Epithelial cell of prostate (primary cell): ENCODE results near the gene PLS3.
A peak's percentile ranks its signal among the peaks of the same experiment; 100 is the strongest.

Experiments used
- DNase-seq: peaks from one replicate; pipeline ENCODE4 v3.0.0-alpha.2; 2011; ENCODE audit warnings: low read depth, low spot score
- H3K27ac ChIP-seq: fragments of 450-650 bp; 2 replicates; pipeline ENCODE4 v1.5.1; 2017; ENCODE audit warnings: mild to moderate bottlenecking

PLS3 gene

DNA sequence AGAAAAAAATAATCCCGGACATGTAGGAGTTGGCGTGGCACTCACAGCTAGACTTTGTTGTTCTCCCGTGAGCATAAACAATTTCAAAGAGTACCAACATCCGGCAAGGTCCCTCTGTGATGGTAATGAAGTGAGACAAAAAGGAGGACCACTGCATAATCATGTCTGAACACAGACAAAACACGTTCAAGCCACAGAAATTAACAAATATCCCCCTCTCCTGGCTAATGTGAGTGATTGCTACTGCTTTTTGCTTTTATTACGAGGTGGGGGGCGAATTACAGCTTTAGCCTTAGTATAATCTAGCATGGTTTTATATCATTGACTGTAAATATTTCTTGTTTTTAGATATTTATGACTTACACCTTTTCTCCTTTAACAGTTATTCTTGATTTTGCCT lies 118.5 kb downstream of the PLS3 start:
- DNase-seq, result no peak

DNA sequence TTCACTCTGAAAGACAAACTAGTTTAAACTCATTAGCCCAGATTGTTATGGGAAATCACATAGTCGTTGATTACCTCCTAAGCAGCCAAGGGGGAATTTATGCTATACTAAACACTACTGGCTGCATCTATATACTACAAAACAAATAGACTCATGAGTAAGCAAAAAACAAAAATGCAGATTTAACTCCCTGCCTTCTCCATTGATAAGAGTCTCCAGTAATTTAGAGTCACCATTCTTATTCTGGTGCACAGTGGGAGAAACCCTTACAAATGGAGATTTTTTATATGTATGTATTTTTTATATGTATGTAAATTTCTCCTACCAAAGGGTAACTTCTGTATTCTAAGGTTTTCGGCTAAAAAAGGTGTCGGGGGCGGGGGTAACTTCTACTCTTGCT lies 126.6 kb downstream of the PLS3 start:
- H3K27ac ChIP-seq, result no peak overlapping the region
- no peak for DNase-seq

More for the DNA sequence above, 118.5 kb downstream of the PLS3 start:
- H3K27ac ChIP-seq, result no peak overlapping the region

DNA sequence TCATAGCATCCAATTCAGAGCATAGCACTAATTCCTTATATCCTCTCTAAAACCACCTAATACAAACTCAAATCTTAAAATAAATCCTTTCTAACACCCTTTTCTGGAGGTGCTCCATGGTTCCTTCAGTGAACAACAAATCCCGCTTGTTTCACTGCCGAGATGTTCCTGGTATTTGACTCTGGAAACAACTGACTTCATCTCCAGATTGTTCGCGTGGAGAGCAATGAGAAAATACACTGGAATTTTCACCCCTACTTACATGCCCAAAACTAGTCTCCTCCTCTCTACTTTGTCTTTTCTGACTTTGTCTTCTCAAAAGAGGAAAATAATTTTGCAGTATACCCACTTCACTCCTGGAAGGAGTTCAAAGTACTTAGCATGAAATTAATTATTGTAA lies 129.0 kb downstream of the PLS3 start:
- DNase-seq, result no peak
- H3K27ac ChIP-seq, result no peak overlapping the region

DNA sequence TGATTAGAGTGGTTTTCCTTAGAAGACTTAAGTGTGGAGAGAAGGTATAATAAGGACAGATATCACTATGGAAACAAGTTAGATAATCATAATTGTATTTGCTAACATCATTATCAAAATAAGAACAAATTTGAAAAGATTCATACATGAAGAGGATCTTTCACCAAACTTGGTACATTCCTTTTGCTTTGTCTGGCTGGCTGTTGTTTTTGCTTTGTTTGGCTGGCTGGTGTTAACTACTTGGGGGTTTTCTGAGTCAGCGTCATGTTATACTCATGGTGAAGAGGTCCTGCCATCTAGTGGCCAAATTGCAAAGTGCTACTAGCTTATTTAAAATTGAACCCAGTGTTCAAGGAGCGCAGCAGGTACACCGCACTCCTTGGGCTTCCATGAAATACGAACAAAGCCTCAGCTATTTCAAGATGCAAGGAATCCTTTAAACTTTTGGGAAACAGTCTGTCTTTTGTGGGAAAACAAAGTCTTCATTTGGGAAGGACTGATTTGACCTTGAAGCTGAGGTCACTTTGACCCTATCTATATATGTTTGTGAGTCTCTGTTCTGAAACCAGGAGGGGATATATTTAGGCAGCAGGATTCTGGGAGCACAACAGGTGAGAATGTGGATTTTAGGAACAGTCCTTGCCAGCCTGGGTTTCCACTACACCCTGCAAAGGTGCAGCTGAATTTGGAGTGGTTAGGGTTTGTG lies 129.7 kb downstream of the PLS3 start:
- peak; percentile 6 for DNase-seq

DNA sequence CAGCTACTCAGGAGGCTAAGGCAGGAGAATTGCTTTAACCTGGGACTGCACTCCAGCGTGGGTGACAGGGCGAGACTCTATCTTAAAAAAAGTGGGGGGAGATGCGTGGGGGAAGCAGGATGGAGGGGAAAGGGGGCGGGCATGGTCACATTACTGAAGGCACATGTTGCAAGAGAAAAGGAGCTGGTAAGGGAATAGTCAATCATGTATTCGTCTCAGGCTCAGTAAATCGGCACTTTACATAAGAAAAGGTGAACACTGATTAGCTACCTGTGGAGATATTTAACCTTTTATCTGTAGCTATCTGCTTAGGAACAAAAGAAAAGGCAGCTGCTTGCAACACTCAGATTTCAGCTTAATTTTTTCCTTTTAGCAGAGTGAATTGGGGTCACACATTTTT lies 132.5 kb downstream of the PLS3 start:
- no peak for DNase-seq
- no peak overlapping the region for H3K27ac ChIP-seq

More for the DNA sequence above, 129.7 kb downstream of the PLS3 start:
- H3K27ac ChIP-seq, result no peak overlapping the region

DNA sequence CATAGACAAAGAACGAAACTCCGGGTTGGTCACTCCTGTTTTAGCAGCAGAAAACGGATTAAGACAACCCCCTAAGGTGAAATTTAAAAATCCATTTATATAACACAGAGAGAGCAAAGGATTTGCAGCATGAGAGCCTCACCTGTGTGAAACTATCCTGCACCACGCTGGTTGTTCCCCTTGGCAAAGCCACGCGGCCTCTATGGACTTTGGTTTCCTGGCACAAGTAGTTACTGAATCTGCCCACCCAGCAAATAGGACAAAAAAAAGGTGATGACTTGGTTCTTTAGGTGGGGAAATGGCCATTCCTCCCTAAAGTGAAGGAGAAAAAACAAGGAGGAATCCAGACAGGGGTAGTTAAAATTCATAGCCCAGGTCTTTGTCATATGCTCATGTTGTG lies 133.1 kb downstream of the PLS3 start:
- DNase-seq, result no peak
- no peak overlapping the region for H3K27ac ChIP-seq

DNA sequence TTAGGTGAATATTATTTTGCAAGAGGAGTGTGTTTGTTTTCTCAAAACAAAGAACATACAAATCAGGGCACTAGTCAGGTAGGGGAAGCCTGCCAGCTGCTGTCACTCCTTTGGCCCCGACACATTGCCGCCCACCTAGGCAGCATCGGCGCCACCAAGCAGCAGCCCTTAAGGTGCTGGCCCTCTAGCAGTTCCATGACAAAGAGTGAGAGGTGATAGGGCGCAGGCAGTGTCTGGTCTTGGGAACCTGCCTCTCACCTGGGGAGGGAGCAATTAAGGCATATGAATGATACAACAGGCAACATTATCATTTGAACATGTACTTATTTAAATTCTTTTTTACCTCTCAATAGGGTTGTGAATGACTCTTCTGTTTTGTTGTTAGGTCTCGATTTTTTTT lies 135.1 kb downstream of the PLS3 start:
- no peak overlapping the region for H3K27ac ChIP-seq
- DNase-seq, result no peak

DNA sequence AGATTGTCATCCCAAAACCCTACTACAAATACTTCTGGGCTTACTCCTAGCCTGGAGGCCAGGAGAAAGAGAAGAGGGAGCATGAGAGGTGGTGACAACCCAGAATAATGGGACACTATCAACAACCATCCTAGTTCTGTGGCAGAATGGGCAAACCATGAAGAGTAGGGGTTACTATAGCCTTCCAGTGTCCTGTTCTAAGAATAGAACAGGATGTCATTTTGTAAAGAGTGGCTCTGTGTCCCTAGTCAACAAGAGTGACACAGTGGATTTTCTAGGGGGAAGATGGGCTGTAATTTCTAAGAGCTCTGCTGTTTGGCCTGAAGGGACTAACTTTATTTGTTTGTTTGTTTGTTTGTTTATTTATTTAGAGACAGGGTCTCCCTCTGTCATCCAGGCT lies 136.0 kb downstream of the PLS3 start:
- no peak for DNase-seq
- no peak overlapping the region for H3K27ac ChIP-seq

DNA sequence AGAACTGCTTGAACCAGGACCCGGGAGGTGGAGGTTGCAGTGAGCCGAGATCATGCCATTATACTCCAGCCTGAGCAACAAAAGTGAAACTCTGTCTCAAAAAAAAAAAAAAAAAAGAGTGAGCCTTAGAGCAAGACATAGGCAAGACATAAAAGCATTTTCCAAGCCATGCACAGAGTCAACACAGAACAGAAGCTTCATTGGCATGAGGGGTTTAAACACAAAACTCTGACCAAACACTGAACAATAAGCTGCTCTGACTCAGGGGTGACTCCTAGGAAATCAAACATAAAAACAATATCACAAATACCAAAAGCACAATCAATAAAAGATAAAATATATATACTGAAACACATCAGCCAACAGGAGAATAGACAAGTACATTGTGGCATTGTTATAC lies 136.8 kb downstream of the PLS3 start:
- no peak overlapping the region for H3K27ac ChIP-seq
- no peak for DNase-seq
